Measurements from ENCODE around the gene RNF32.
"Not testable (repeated sequence)": the region's sequence is repeated elsewhere in the genome, so short reads cannot be mapped to it uniquely, and the experiment has no call there.

The RNF32 gene

DNA sequence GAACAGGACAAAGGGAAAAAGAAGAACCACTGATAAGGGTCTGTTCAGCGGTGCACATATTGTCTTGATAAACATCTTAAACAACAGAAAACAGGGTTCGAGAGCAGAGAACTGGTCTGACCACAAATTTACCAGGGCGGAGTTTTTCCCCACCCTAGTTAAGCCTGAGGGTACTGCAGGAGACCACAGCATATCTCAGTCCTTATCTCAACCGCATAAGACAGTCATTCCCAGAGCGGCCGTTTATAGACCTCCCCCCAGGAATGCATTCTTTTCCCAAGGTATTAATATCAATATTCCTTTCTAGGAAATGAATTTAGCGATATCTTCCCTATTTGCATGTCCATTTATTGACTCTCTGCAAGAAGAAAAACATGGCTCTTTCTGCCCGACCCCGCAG lies 56.7 kb downstream of the RNF32 start:
- not testable (repeated sequence) for H3K4me1 ChIP-seq (ENCODE audit: control insufficient read depth, insufficient read depth, low read length); H3K9ac ChIP-seq (ENCODE audit: low read depth, low read length); H3K9me3 ChIP-seq (ENCODE audit: control insufficient read depth, insufficient read depth, low read length); H3K36me3 ChIP-seq (ENCODE audit: control insufficient read depth, insufficient read depth, low read length); H3K27me3 ChIP-seq (ENCODE audit: control insufficient read depth, insufficient read depth, low read length); H3K4me3 ChIP-seq (ENCODE audit: low read depth, low read length)

DNA sequence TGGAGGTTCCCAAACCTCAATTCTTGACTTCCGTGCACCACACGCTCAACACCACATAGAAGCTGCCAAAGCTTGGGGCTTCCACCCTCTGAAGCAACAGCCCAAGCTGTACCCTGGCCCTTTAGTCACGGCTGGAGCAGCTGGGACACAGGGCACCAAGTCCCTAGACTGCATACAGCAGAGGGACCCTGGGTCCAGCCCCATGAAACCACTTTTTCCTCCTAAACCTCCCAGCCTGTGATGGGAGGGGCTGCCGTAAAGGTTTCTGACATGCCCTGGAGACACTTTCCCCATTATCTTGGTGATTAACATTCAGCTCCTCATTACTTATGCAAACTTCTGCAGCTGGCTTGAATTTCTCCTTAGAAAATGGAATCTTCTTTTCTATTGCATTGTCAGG lies 57.9 kb downstream of the RNF32 start:
- H3K36me3 ChIP-seq (ENCODE audit: control insufficient read depth, insufficient read depth, low read length); H3K4me1 ChIP-seq (ENCODE audit: control insufficient read depth, insufficient read depth, low read length); H3K4me3 ChIP-seq (ENCODE audit: low read depth, low read length); H3K27me3 ChIP-seq (ENCODE audit: control insufficient read depth, insufficient read depth, low read length); H3K9me3 ChIP-seq (ENCODE audit: control insufficient read depth, insufficient read depth, low read length); H3K9ac ChIP-seq (ENCODE audit: low read depth, low read length): not testable (repeated sequence)

DNA sequence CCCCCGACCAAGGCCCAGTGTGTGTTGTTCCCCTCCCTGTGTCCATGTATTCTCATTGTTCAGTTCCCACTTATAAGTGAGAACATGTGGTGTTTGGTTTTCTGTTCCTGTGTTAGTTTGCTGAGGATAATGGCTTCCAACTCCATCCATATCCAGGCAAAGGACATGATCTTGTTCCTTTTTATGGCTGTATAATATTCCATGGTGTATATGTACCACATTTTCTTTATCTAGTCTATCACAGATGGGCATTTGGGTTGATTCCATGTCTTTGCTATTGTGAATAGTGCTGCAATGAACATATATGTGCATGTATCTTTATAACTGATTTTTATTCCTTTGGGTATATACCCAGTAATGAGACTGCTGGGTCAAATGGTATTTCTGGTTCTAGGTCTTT lies 61.2 kb downstream of the RNF32 start:
- H3K27me3 ChIP-seq (ENCODE audit: control insufficient read depth, insufficient read depth, low read length); H3K9me3 ChIP-seq (ENCODE audit: control insufficient read depth, insufficient read depth, low read length); H3K4me1 ChIP-seq (ENCODE audit: control insufficient read depth, insufficient read depth, low read length); H3K9ac ChIP-seq (ENCODE audit: low read depth, low read length); H3K36me3 ChIP-seq (ENCODE audit: control insufficient read depth, insufficient read depth, low read length); H3K4me3 ChIP-seq (ENCODE audit: low read depth, low read length): not testable (repeated sequence)

DNA sequence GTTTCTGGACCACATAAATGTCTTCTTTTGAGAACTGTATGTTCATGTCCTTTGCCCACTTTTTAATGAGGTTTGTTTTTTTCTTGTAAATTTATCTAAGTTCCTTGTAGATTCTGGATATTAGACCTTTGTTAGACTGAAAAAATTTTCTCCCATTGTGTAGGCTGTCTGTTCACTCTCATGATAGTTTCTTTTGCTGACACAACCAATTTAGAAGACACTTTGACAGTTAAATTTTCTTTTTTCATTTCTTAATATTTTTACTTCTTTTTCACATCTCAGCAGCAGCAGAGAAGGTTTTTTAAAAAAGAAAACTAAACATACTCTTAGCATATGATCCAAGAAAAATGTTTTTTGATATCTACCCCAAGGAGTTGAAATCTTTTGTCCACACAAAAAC lies 61.8 kb downstream of the RNF32 start:
- Histone ChIP-seq H3K4me3 (ENCODE audit: low read depth, low read length) (no peak overlapping the region), H3K4me1 (ENCODE audit: control insufficient read depth, insufficient read depth, low read length) (no peaks in the 10 kb centered on the region), H3K27me3 (ENCODE audit: control insufficient read depth, insufficient read depth, low read length) (no peaks in the 10 kb centered on the region), H3K9me3 (ENCODE audit: control insufficient read depth, insufficient read depth, low read length) (no peaks in the 10 kb centered on the region), H3K9ac (ENCODE audit: low read depth, low read length) (no peak overlapping the region), H3K36me3 (ENCODE audit: control insufficient read depth, insufficient read depth, low read length) (peaks cover 7% of the 10 kb centered on the region)

GRCh38 chr7:156703209-156703608 lies 62.6 kb downstream of the RNF32 start:
- Histone ChIP-seq H3K27me3 (ENCODE audit: control insufficient read depth, insufficient read depth, low read length) (no peaks in the 10 kb centered on the region), H3K9me3 (ENCODE audit: control insufficient read depth, insufficient read depth, low read length) (no peaks in the 10 kb centered on the region)

GRCh38 chr7:156703773-156704482 lies 63.4 kb downstream of the RNF32 start:
- Histone ChIP-seq H3K27me3 (ENCODE audit: control insufficient read depth, insufficient read depth, low read length) (no peaks in the 10 kb centered on the region), H3K9me3 (ENCODE audit: control insufficient read depth, insufficient read depth, low read length) (no peaks in the 10 kb centered on the region), H3K4me3 (ENCODE audit: low read depth, low read length) (no peak overlapping the region), H3K4me1 (ENCODE audit: control insufficient read depth, insufficient read depth, low read length) (no peaks in the 10 kb centered on the region), H3K9ac (ENCODE audit: low read depth, low read length) (no peak overlapping the region), H3K36me3 (ENCODE audit: control insufficient read depth, insufficient read depth, low read length) (peaks cover 4% of the 10 kb centered on the region)

More at GRCh38 chr7:156703209-156703608, 62.6 kb downstream of the RNF32 start:
- Histone ChIP-seq H3K36me3 (ENCODE audit: control insufficient read depth, insufficient read depth, low read length) (peaks cover 7% of the 10 kb centered on the region), H3K4me1 (ENCODE audit: control insufficient read depth, insufficient read depth, low read length) (no peaks in the 10 kb centered on the region), H3K9ac (ENCODE audit: low read depth, low read length) (no peak overlapping the region), H3K4me3 (ENCODE audit: low read depth, low read length) (no peak overlapping the region)

GRCh38 chr7:156722043-156722826 lies 81.7 kb downstream of the RNF32 start:
- Histone ChIP-seq H3K4me1 (ENCODE audit: control insufficient read depth, insufficient read depth, low read length) (no peaks in the 10 kb centered on the region), H3K27me3 (ENCODE audit: control insufficient read depth, insufficient read depth, low read length) (no peaks in the 10 kb centered on the region), H3K36me3 (ENCODE audit: control insufficient read depth, insufficient read depth, low read length) (no peaks in the 10 kb centered on the region), H3K9ac (ENCODE audit: low read depth, low read length) (no peak overlapping the region), H3K9me3 (ENCODE audit: control insufficient read depth, insufficient read depth, low read length) (no peaks in the 10 kb centered on the region), H3K4me3 (ENCODE audit: low read depth, low read length) (no peak overlapping the region)

DNA sequence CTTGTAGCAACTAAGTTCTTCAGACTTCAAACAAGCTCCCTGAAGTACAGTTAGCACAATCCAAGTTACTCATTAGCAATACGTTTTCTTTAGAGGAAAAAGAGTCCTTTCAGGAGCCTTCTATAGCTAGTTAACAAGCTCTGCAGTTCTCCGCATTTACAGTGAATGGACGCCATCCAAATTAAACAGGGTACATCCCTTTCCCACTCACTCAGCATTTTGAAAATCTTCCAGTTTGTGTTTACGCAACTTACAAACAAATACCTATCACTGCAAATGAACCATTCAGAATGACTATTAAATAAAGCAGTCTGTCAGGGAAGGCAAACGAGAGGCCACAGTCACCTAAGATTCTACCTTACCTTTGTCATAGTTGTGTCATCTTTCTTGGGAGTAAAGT lies 84.5 kb downstream of the RNF32 start:
- Histone ChIP-seq H3K9me3 (ENCODE audit: control insufficient read depth, insufficient read depth, low read length) (no peaks in the 10 kb centered on the region), H3K27me3 (ENCODE audit: control insufficient read depth, insufficient read depth, low read length) (no peaks in the 10 kb centered on the region)

DNA sequence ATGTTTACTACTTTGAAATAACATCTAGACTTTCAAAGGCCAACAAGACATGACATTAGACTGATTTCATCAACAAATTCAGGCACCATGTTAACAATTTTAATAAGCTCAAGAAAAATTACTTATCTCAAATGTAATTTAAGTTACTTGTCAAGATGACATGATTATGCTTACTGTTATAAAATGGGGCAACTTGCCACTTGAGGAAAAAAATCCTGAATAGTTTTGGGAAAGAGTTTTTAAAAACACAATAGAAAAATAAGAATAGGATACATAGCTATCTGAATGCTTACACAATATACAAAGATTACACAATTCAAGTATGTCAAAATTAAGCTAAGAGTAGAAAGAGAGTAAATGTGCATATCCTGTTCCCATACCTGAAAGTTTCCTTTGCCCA lies 85.4 kb downstream of the RNF32 start:
- H3K36me3 ChIP-seq (ENCODE audit: control insufficient read depth, insufficient read depth, low read length) = no peaks in the 10 kb centered on the region

More for the DNA sequence above, 84.5 kb downstream of the RNF32 start:
- no peaks in the 10 kb centered on the region for H3K4me1 ChIP-seq (ENCODE audit: control insufficient read depth, insufficient read depth, low read length)
- no peaks in the 10 kb centered on the region for H3K36me3 ChIP-seq (ENCODE audit: control insufficient read depth, insufficient read depth, low read length)
- H3K9ac ChIP-seq (ENCODE audit: low read depth, low read length) = no peak overlapping the region
- no peak overlapping the region for H3K4me3 ChIP-seq (ENCODE audit: low read depth, low read length)

More for the DNA sequence above, 85.4 kb downstream of the RNF32 start:
- Histone ChIP-seq H3K9me3 (ENCODE audit: control insufficient read depth, insufficient read depth, low read length) (no peaks in the 10 kb centered on the region), H3K4me3 (ENCODE audit: low read depth, low read length) (no peak overlapping the region), H3K4me1 (ENCODE audit: control insufficient read depth, insufficient read depth, low read length) (no peaks in the 10 kb centered on the region), H3K27me3 (ENCODE audit: control insufficient read depth, insufficient read depth, low read length) (no peaks in the 10 kb centered on the region), H3K9ac (ENCODE audit: low read depth, low read length) (no peak overlapping the region)
